SW480 (cell line): ENCODE measurements around the gene SLC39A8.
A peak's percentile ranks its signal among the peaks of the same experiment; 100 is the strongest.
"Not testable (repeated sequence)": the region's sequence is repeated elsewhere in the genome, so short reads cannot be mapped to it uniquely, and the experiment has no call there.

Experiments used
- DNase-seq: peaks from one replicate; pipeline ENCODE4 v3.0.0-alpha.2; 2016; ENCODE audit warnings: low spot score

The SLC39A8 gene

DNA sequence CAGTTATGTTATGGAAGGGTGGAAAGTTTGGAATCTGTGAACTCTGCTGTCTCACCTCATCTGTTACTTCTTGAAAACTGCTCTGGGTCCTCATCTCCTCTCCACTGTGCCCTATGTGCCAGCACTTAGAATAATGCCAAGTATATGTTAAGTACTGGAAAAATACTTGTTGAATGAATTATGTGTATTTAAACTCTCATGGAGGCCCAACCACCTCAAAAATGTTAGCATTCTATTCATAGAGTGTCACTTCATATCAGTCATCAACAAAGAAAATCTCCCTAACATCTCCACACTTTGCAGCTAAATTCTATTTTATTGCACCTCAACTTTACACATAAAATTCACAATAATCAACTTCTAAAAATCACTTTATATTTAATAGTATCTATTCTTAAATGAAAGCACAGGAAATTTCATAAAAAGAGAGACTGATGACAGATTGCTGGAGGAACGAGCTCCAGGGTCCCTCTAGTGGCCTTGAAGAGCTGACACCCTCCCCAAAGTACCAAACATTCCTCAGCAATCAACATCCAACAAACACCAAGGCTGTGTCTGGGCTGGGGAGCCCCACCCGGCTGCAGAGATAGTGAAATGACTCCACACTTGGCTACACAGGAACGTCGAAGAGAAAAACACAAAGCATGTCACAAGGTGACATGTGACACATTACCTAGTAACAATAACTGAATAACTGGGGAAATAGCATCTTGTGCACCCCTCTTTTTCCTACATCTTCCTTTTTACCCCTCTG is 45.8 kb downstream of the SLC39A8 start:
- DNase-seq = peak; percentile 40

DNA sequence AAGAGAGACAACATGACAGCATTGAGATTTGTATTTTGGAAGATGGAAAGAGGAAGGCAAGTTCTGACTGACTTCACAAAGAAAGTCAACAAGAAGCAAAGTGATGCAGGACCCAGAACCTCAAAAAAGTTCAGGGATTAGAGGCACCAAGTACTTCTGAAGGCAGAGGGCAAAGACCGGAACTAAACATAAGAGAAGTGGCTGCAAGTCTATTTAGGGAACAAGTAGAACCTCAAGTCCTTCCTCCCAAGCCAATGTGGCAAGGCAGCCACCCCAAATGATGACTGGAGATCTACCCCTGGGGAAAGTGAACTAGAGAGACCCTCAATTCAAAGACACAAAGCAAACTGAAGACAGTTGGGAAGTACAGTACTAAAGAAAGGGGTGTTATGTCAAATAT is 46.6 kb downstream of the SLC39A8 start:
- DNase-seq = no peak

DNA sequence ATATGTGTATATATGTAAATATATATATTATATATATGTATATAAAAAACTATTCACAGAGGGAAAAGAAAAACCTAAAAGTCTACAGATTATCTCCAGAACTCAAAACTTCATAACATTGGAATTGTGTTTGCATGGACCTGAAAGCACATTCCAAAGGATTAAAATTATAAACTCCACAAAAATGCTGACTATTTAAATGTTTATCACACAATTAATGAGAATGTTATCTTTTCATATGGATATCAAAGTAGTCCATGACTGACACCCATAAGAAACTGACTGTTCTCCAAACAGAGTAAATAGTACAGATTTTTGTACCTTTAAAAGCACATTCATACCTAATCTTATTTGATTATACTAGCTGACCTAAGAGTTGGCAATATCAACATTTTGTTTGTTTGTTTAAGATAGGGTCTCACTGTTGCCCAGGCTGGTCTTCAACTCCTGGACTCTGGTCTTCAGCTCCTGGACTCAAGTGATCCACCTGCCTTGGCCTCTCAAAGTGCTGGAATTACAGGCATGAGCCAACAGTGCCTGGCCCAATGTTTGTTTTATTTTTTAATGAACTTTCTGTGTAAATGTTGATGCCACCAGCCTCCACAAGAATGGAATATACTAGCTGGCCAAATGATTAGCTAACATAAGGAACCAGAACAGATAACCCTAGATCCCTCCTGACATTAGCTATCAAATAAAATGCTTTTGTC is 50.0 kb downstream of the SLC39A8 start:
- DNase-seq = no peak

DNA sequence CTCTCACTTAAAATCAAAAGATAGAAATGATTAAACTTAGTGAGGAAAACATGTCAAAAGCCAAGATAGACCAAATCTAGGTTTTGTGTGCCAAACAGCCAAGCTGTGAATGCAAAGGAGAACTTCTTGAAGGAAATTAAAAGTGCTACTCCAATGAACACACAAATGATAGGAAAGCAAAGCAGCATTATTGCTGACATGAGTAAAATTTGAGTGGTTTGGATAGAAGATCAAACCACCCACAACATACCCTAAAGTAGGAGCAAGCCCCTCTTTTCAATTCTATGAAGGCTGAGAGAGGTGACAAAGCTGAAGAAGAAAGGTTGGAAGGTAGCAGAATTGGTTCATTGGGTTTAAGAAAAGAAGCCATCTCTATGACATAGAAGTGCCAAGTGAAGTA is 56.8 kb downstream of the SLC39A8 start:
- DNase-seq = no peak

DNA sequence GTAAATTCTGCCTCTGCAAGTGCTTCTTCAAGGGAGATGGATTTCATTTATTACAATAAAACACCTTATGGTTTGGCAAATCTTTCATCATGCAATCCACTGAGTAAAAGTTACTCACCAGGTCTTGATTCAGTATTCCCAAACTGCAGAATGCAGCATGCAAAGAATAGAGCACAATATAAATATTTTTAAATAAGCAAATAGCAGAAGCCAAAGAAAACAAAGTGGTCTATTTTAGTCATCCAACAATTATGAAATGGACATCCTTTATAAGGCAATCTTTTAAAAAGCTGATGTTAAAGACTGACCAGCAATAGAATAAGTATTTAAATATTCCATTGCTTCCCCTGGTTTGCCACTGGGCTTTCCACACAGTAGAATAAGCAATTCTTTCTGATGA is 59.5 kb downstream of the SLC39A8 start:
- no peak for DNase-seq

DNA sequence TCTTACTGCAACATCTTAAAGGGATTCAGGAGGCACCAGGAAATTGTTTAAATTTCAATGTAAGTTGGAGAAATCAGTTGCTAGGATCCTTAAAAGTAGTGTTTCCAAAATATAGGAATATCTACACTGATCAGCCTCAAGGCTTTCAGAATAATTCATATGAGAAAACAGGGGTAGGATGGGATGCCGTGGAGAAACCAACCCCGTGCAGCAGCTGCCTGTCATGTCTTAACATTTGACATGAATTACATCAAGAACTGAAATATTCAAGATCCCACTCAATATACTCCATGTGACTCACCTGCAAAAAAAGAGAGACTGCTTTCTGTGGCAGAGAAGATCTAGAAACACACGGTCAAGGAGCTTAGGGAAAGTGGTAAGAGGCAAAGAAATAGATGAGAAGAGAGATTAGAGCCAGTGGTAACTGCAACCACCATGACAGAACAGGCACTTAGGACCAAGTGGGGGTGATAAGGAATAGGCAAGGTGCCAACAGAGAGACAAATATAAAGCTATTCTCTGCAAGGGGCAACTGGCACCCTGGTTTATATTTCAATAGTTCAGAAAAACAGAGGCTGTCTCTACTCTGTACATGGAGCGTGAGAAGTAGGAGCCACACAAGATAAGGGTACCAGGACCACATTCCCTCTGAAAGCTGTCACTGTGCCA is 64.0 kb downstream of the SLC39A8 start:
- no peak for DNase-seq

DNA sequence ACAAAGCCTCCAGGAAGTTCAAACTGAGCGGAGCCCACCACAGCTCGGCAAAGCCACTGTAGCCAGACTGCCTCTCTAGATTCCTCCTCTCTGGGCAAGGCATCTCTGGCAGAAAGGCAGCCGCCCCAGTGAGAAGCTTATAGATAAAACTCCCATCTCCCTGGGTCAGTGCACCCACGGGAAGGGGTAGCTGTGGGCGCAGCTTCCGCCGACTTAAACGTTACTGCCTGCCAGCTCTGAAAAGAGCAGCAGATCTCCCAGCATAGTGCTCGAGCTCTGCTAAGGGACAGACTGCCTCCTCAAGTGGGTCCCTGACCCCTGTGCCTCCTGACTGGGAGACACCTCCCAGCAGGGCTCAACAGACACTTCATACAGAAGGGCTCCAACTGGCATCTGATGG is 72.0 kb downstream of the SLC39A8 start:
- not testable (repeated sequence) for DNase-seq

DNA sequence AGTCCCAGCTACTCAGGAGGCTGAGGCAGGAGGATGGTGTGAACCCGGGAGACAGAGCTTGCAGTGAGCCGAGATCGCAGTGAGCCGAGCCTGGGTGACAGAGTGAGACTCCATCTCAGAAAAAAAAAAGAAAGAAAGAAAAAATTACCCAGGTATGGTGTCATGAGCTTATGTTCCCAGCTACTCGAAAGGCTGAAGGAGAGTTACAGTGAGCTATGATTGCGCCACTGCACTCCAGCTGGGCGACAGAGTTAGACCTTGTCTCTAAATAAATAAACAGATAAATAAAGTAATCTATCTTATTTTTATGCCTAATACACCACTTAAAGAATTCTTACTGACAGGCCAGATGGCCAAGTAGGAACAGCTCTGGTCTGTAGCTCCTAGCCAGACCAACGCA is 73.0 kb downstream of the SLC39A8 start:
- DNase-seq = no peak

DNA sequence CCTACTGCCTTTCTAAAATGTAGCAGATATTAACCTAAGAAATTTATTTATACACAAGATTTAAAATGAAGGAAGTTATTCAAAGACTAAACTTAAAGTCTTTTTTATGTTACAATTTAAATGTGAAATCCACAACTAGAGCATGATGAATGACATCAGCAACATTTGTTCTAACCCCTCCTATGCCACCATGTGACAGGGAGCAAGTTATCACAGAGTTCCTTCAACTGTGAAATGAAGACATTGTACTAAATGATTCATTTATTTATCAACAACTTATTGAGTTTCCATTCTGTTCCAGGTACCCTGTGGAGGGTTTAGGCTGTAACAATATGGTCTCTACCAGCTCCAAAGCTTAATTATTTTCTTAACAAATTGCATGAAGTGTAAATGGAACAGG is 76.9 kb downstream of the SLC39A8 start:
- DNase-seq = no peak

DNA sequence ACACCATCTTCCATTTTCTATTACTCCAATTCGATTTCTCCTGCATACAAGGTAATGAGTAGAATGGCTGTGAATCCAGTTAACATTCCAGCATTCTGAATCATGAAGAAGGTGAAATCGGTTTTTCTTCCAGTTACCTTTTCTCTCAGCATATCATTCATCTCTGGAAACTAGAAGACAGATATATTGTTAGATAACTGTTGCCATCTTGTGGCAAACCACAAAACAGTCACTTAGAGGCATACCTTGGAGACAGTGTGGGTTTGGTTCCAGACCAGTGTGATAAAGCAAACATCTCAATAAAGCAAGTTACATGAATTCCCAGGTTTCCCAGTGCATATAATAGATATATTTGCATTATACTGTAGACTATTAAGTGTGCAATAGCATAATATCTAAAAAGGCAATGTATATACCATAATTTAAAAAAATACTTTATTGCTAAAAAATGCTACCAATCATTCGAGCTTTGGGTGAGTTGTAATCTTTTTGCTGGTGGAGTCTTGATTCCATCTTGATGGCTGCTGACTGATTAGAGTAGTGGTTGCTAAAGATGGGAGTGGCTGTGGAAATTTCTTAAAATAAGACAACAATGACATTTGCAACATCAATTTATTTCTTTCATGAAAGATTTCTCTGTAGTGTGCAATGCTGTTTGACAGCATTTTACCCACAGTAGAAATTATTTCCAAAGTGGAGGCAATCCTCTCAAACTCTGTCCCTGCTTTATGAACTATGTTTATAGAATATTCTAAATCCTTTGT is 82.1 kb downstream of the SLC39A8 start:
- DNase-seq = peak; percentile 48

DNA sequence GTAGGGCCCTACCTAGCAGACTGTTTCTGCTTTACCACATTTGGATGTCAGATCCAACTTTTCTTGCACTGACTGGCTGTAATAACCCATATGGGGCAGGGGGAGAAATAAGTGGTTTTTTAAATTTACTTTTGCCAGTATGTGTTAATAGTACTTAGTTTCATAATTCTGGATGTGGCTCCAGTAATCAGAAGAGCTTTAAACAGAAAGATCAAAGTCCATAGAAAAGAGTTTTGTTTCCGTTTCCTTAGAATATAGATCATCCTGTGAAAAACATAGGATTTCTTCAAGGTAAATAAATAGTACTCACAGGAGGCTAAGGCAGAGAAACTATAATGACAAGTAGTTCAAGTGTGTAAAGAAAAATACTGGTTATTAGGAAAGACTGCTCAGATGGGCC is 85.6 kb downstream of the SLC39A8 start:
- DNase-seq = no peak

DNA sequence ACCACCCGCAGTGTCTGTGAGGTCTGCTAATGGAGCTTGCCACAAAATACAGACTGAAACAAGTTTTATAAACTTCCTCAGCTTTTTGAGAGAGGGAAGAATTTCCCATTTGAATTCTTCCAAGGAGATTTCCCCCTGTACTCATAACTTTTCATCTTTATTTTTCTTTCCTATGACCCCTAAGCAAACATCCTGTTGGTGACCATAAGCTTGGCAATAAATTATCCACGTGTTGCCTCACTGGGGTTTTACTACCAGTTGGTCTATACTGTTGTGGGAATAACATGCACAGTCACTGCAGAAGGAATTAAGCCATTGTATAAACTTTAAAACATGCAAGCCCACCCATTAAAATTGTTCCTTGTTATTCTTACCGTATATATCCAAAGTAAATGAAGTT is 86.2 kb downstream of the SLC39A8 start:
- DNase-seq = no peak

DNA sequence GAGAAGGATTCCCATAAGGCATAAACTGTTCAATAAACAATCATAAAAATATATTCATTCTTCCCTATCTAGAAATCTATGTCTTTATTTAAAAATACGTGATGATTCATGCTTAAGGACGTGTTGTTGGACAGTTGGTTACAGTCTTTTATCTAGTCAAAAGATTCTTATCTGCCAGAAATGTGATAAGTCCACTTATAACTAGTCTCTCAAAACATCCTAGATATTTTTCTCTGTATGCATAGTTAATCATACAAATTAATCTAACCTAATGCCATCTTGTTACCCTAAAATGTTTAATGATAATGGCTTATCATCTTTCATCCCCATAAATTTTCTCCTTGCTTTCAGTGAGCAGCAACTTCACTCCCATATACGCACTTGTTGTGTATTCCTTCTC is 89.0 kb downstream of the SLC39A8 start:
- no peak for DNase-seq

DNA sequence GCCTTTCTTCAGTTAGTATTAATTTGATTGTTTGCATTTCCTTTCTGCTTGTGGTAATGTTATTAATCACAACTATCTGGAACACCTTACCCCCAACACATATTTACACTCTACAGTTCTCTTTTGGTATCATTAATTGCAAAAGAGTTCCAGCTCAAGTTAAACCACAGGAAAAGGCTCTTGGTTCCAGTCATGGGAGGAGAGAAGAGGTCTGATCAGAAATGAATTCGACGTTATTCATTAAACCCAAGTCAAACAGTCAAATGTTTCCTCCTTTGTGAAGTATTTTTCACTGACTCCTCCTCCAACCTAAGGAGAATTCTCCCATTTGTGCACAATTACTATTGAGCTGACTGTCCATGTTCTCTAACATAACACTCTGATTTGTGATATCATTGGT is 91.4 kb downstream of the SLC39A8 start:
- DNase-seq = no peak

DNA sequence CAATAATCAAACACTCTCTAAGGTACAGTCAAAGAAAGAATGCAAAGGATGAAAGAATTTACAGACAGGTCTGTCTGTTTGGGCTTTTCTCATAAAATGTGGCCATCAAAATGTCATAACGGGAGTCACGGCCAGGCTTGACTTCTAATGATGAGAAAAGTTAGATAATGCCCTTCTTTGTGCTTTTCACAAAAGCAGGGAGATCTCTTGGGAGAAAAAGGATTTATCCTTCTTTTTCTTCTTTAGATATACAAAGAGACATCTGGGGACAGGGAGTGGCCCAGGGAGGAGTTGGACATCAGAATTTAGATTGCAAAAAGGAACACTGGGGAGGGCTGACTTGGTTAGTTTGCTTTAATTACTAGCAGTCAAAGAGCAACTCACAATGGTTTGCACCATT is 93.1 kb downstream of the SLC39A8 start:
- DNase-seq = no peak

DNA sequence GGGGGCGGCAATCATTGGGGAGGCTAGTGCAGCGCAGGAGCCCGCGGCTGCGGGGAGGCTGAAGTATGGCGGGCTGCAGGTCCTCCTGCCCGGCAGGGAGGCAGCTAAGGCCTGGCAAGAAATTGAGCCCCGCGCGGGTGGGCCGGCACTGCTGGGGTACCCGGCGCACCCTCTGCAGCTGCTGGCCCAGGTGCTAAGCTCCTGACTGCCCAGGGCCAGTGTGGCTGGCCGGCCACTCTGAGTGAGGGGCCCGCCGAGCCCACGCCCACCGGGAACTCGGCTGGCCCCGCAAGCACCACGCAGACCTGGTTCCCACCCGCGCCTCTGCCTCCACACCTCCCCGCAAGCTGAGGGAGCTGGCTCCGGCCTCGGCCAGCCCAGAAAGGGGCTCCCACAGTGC is 94.9 kb downstream of the SLC39A8 start:
- no peak for DNase-seq

DNA sequence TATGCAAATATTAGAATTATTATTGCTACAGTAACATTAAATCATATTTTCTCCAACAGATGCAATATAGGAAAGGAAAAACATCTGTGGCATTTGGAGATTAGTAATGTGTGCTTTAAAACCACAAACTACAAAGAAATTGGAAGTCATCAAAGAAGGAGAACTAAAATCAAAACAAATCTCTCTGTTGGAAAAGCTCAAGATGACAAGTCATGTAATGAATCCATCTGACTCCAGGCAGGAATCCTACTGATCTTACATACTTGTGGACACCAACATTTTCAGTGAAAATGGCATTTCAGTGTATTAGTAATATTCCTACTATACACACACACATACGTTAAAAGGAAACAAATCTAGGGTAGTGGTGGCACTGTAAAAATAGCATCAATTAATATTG is 98.2 kb downstream of the SLC39A8 start:
- DNase-seq = no peak

DNA sequence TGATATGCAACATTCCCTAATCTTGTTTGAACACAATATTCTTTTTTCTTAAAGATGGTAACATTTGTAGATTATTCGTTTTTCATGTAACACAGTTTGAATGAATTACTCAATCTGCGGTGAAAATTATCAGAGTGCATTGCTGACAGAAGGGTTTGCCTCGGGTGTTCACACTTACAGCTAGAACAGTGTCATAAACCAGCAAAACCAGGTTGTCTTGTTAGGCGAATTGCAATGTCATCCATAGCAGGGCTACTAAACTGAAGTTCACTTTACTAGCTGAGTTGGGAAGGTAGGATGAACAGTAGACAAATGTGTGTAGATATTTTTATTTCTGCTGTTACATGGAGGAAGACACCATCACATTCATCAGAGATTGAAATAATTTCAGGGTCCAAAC is 98.9 kb downstream of the SLC39A8 start:
- DNase-seq = no peak

DNA sequence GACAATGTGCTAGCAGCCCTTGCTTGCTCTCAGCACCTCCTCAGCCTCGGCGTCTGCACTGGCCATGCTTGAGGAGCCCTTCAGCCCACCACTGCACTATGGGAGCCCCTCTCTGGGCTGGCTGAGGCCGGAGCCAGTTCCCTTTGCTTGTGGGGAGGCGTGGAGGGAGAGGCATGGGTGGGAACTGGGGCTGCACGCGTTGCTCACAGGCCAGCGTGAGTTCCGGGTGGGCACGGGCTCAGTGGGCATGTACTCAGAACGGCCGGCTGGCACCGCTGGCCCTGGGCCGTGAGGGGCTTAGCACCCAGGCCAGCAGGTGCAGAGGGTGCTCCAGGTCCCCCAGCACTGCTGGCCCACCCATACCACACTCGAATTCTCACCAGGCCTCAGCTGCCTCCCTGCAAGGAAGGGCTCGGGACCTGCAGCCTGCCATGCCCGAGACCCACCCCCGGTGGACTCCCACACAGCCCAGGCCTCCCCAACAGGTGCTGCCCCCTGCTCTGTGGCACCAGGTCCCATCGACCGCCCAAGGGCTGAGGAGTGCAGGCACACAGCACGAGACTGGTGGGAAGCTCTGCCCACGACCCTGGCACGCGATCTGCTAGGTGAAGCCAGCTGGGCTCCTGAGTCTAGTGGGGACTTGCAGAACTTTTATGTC is 100.3 kb downstream of the SLC39A8 start:
- DNase-seq = no peak

DNA sequence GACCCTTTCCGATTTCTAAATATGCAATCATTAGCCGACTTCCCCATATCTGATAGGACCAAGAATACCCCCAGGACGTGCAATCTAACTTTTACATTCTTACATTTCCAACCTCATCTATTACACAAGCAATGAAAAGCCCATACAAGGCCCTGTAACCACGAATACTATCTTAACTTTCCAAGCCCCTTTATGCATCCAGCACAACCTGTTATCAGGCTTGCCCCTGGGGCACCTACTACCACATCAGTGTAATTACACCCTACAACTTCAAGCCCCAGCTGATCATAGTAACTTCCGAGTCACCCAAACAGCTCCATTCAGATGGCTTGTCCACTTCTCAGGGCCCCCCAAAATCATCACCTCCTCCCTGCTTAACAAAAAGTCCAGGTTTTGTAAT is 102.0 kb downstream of the SLC39A8 start:
- DNase-seq = not testable (repeated sequence)

DNA sequence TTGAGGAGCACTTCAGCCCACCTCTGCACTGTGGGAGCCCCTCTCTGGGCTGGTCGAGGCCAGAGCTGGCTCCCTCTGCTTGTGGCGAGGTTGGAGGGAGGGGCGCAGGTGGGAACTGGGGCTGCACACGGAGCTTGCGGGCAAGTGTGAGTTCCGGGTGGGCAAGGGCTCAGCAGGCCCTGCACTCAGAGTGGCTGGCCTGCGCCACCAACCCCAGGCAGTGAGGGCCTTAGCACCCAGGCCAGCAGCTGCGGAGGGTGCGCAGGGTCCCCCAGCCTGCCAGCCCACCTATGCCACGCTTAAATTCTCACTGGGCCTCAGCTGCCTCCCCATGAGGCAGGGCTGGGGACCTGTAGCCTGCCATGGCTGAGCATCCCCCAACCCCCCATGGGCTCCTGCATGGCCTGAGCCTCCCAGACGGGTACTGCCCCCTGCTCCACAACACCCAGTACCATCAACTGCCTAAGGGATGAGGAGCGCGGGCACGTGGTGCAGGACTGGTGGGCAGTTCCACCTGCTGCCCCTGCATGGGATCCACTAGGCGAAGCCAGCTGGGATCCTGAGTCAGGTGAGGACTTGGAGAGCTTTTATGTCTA is 110.9 kb downstream of the SLC39A8 start:
- DNase-seq = no peak

DNA sequence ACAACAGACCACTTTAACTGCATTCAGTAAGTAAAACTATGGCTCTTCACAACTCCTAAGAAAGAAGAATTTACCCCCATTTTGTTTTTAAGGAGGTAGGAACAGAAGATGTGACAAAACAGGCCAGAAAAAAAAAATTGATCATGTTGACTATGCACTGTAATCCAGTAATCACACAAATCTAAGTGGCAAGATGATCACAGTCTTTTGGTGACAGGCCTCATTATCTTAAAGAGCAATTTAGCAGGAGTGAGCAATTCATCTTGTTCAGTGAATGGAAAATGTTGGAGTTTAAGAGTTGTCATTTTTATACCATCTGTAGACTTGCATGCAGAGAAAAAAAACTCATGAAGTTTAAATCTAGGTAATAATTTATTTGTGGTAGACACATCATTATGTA is 115.1 kb downstream of the SLC39A8 start:
- DNase-seq = no peak
